Left cardiac atrium (tissue), 4 donors: Measurements from ENCODE around the gene HCRTR1. TPM values are rescaled to one million over a fixed set of nuclear protein-coding genes. Genes with fewer than 3 reads are reported as not detected.

ENCODE experiments used
- ATAC-seq, 2 donors: fragments of 200-7000 bp; cut with Tn5 transposase; one replicate each; pipeline ENCODE4 v1.9.1; 2020; ENCODE audit warnings: mild to moderate bottlenecking in 2 of 2, moderate library complexity in 2 of 2
- DNase-seq: peaks from one replicate; pipeline ENCODE4 v3.0.0-alpha.2; 2020
- intact Hi-C, 2 donors: fragments of 100-400 bp; cut with DNase I; formaldehyde crosslinking; loops; one replicate each; pipeline versions ENCODE4 v1.14.1 to v1.15.1; 2022 to 2023
- total RNA-seq, 2 donors: library from RNA; stranded (reverse); fragmentation: NEBNext Ultra II Directional; extraction: Animal tissue kit (Norgen Biotek cat#: 25700); gene quantifications; one replicate each; pipeline ENCODE4 v1.2.1, GENCODE V29; 2021
- donor health status: DM: no; HTN: yes; CAD: no.
- donor health status: DM: no; HTN: yes; CAD: no; lungs with severe emphysema.
- donor health status: DM: yes; HTN: yes; CAD: no.
- donor health status: Dilated cardiomyopathy.

HCRTR1 gene
- total RNA-seq, 2 donors from 2014 or later: 0.42 to 0.44 TPM

DNA sequence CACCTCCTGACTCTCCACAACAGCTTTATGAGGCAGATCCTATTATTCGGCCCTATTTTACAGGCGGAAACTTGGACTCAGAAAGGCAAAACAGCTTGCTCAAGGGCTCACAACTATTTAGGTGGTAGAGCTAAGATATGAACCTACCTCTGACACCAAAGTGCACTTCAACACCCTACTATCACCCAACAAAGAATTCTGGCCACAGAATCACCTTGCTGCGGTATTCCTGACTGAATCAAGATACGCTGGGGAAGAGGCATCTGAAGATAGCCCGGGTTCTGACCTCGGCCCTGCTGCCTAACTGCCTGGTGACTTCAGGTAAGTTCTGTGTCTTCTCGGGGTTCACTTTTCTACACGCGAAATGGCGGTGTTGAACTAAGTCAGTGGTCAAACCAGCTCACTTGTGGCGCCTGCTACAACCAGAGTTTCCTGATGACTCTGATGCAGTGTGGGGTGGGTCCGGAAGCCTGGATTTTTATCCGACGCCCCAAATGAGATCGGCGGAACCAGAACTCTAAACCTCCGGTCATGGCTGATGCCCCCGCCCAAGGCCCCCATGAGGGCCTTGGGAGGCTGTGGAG is 26.6 kb downstream of the HCRTR1 start:
- intact Hi-C loops: no loop called here
- ATAC-seq (no peak), DNase-seq (no peak)

DNA sequence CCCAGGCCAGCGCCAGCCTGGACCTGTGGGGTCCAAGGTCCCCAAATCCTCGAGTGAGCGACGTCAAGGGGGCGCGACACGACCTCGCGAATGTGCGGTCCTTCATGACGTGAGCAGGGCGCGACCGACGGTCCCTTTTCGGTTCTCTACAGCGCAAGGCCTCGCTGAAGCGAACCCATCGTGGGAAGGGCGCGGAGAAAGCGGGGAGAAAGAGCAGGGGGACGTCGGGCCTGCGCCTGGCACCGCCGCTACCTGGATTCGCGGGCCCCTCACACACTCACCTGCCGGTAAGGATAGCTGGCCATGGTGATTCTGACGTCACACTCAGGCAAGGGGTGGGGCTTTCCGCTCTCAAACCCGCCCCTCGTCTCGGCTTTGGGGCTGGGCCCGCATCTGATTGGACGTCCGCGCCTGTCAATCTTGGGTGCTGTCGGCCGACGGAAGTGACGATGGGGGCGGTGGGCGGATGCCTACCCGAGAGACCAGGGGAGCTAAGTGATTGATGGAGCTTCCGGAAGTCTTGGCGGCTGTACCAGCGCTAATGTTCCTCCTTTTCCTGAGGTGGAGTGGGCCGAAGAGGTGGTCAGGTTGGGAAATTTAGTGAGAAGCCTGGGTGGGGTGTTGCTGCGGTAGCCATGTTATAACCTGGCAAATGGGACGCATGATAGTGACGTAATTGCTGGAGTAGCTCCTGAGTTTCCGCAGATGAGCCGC is 27.2 kb downstream of the HCRTR1 start, which contains the start of gene PEF1:
Gene PEF1 (minus strand): TSS at position 317 of the 714 bp plus-strand sequence. CDS start 12 bp downstream, at position 305.
- ATAC-seq (peak; percentile 97), DNase-seq (peak; percentile 99)
- intact Hi-C loops: no loop called here

DNA sequence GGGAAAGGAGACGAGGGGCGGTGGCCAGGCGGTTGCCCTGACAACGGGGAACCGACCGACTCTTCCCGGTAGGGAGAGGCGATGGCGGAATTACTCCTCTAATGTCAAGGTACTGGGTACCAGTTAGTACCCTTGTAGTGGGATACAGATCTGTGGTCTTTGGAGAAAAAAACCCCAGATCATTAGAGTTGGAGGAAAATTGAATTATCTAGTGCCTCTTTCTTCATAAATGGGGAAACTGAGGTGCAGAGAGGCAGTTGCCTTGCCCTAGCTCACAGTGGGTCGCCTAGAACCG is 27.7 kb downstream of the HCRTR1 start:
- no peak for DNase-seq
- intact Hi-C loops: no loop called here
- ATAC-seq: no peak

DNA sequence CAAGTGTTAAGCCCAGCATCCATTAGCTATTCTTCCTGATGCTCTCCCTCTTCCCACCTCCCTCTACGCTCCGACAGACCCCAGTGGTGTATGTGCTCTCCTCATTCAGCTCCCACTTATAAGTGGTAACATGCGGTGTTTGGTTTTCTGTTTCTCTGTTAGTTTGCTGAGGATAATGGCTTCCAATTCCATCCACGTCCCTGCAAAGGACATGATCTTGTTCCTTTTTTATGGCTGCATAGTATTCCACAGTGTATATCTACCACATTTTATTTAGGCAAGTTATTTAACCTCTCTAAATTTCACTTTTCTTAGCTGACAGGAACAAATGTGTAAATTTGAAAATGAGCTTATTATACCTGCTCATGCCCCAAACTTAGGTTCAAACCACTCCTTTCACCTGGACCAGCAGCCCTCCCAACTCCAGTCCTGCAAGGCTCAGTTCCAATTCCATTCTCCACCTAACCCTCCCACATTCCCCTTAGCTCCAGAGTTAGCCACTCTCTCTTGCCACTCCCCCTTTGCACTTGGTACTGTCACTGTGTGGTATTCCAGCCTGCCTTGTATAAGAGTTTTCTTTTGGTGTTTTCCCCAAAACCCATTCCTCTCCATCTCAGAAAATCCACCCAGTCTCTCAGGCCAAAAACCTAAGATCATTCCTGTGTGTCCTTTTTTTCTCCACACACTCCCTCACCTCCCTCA is 28.9 kb downstream of the HCRTR1 start:
- ATAC-seq (no peak), DNase-seq (no peak)
- intact Hi-C loops: no loop called here

DNA sequence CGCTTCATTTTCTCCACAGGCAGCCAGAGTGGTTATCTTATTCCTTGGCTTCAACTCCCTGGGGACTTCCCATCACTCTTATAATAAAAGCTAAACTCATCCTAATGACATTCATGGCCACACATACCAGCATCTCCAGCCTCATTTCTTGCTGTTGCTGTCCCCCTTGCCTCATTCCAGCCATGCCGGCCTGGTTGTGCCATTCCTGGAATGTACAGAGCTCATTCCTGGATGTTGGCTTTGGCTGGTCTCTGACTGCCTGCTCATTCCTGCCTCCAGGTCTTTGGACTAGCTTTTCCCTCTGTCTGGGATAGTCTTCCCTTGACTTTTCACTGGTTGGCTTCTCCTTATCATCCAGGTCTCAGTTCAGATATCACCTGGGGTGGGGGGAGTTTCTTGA is 29.6 kb downstream of the HCRTR1 start:
- no peak for ATAC-seq
- no peak for DNase-seq
- intact Hi-C loops: no loop called here

DNA sequence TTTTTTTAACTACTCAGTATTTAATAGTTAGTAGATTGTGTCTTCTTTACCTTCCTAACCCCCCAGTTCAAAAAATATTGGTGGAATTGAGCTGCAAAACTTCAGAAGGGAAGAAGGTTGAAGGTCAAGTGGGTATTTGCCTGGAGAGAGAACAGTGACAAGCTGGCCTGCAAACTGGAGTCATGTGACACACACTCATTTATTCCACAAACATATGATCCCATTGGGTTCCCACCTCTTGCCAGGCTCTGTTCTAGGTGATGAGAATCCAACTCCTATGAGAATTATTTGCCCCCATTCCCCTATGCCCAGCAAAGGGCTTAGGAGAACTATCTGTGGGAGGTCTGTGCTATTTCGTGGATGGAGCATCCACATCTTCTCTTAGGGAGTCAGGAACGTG is 30.7 kb downstream of the HCRTR1 start:
- intact Hi-C loops: no loop called here
- ATAC-seq: no peak
- no peak for DNase-seq

DNA sequence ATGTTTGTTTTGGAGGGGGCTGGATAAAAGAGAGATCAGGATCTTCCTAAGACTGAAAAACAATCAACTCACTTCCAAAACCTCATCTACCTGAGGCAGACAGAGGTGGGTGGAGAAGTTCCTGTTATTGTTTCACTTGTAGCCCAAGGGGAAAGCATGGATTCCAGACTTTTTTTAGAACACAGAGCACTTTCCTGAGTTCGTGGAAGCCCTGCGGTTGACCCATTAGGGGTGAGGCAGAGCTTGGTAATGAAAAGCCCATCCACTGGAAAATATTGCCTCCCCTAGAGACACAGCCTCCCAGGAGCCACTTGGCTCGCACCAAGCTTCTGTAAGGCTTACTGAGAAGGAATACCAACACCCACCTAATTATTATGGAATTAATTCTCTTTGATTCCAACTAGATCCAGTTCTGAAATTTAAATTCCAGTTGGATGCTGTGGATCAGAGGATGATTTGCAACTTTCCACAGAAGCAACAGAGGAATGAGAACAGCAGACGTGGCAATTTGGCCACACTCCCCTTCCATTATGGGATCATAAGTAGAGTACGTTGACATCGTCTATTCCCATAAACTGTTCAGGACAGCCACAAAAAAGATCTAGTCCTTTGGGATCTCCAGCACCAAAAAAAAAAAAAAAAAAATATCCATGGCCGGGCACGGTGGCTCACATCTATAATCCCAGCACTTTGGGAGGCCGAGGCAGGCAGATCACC is 31.3 kb downstream of the HCRTR1 start:
- no peak for DNase-seq
- no peak for ATAC-seq
- intact Hi-C loops: no loop called here

DNA sequence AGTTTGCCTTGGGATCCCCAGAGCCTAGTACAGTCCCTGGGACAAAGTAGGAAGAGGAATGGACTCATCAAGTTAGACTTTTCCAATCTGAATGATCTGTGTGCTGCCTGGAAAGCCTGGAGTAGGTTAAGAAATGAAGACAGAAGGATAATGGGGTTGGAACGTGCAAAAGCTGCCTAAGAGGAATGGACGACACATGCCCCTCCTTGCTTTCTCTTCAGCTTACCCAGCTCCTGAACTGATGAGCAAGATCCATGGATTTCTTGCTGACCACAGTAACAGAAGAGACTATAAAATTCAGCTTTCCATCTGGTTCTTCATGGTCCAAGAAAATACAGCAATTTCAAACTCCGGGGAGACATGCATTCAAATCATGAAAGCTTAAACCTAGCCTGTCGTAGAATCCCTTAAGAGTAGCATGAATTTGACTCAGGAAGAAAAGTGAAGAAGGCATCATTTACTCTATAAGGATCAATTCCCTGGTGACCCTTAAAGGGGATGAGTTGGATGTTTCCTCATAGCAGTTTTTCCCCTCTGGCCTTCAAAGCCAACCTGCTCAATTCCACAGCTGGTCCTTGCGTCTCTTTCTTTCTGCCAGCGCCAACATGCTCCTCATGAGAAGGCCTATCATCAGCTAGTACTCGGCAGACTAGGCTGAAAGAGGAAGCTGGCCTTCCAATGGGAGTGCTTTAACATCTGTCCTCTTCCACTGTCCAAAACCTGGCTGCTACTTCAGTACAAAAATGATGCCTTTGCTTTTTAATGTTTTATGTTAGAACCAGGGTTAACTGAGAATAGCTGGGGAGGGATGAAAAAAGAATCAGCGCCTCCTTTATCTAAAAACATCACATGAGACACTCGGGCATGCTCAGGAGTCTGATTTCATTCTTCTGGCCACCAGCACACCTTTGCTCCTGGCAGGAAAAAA is 32.9 kb downstream of the HCRTR1 start:
- intact Hi-C loops: no loop called here
- DNase-seq (no peak), ATAC-seq (no peak)

DNA sequence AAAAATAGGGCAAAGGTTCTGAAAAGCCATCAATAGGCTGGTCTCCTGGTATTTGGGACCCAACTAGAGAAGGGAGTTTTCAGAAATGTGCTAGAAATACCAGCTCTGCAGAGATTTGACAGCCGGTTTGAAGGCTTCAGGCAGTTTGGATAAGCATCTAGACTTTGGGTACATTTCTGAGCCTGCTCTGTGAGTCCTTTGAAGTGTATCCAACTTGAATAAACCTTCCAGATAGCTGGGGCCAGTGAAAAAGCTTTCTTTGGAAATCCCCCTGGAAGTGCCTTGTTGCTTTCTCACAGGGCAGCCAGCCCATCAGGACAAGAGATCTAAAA is 33.6 kb downstream of the HCRTR1 start:
- ATAC-seq: no peak
- intact Hi-C loops: no loop called here

DNA sequence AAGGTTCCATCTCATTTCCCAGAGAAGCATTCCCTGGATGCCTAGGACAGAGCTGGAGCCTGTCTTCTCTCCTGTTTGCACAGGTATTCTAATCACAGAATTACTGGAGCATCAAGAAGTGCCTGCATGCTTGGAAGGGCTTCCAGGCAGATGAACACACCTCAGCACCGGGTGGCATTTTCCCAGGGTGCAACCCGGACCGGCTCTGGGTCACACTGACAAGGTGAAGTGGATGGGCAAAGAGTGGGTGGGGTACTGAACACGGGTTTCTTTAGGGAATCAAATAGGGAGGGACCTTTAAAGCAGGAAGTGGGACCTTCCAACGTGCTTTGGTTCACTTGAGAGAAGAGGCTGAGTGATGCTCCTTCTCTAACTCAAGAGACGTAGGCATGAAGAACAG is 34.3 kb downstream of the HCRTR1 start:
- intact Hi-C loops: no loop called here
- ATAC-seq: no peak

More for the DNA sequence above, 33.6 kb downstream of the HCRTR1 start:
- no peak for DNase-seq

DNA sequence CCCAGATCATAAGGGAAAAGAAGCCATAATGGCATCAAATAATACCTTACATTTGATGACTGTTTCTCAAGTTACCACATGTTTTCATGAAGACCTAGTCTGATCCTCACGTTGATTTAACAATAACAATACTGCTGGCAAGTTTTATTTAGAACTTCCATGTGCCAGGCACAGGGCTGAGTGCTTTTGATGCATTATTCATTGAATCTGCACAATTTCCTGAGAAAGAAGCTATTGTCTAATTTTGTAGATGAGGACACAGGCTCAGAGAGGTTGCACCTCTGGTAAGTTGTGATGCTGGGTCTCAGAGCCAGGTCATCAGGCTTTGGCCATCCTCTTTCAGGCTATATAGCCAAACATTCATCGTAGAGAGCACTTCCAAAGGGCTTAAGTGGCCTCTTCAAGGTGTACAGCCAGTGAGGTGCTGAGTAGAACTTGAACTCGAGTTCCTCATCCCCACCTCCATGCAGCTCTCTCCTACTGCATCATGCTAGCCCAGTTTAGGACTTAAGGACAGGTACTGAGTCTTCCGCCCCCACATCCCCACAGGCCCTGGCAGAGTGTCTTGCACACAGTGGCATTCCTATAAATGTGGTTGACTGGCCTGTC is 35.5 kb downstream of the HCRTR1 start:
- intact Hi-C loops: no loop called here
- no peak for ATAC-seq
- no peak for DNase-seq

More for the DNA sequence above, 34.3 kb downstream of the HCRTR1 start:
- no peak for DNase-seq

DNA sequence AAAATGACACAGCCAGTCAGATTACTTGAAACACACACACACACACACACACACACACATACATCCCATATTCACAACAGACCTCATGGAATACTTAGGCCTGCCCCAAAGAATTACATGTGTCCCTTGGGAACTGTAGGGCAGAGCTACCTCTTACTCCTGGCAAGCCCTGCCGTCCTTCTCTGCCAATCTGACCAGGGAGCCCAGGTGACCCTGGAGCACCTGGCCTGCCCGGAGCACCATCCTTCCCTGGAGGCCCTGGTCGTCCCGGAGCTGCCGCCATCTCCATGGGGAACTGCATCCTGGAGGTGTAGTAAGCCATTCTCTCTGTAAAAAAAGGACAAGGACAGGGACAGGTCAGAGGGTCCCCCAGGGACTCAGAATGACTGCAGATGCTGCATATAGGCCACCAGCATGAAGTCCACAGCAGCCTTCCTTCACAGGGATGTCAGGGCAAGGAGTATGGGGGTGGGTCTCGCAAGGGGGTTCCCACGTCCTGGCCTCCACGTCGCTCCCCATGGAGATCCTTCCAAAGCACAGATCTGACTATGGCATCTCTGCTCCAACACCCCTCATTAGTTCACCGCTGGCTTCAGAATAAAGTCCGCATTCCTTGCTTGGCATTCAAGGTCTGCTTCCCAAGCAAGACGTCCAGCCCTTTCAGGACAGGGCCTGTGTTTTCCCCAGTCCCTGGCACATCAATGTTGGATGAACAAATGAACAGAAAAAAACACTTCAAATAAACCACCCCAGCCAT is 36.4 kb downstream of the HCRTR1 start:
- DNase-seq: no peak
- intact Hi-C loops: no loop called here
- no peak for ATAC-seq

DNA sequence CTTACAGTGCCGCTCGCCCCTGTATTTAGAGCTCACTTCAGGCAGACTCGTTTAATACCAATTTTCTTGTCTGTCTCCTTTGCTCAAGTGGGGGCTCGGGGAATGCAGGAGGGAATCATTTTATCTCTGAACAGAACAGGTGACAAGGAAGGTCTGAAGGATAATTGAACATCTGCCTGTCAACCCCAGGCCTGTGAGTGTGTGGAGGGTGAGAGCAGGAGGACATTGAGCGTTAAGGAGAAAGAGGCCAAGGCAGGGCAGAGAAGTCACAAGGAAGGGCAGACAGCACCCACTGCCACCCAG is 36.9 kb downstream of the HCRTR1 start:
- intact Hi-C loops: no loop called here
- ATAC-seq (no peak), DNase-seq (no peak)

DNA sequence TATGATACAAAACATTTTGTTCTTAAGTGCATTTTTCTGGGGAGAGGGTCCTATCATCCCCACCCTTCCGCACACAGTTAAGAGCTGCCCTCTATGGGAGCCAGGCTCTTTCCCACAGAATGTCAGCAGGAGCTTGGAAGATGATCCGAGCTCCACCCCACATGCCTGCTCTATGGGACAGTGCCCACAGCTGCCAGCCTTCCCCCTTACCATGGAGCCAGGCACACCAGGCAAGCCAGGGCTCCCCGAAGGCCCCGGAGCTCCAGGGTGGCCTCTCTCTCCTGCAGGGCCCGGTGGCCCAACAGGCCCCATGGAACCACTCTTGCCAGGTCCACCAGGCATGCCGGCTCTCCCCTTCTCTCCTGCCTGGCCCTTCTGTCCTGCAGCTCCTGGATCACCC is 37.6 kb downstream of the HCRTR1 start:
- DNase-seq (no peak), ATAC-seq (no peak)
- intact Hi-C loops: no loop called here

DNA sequence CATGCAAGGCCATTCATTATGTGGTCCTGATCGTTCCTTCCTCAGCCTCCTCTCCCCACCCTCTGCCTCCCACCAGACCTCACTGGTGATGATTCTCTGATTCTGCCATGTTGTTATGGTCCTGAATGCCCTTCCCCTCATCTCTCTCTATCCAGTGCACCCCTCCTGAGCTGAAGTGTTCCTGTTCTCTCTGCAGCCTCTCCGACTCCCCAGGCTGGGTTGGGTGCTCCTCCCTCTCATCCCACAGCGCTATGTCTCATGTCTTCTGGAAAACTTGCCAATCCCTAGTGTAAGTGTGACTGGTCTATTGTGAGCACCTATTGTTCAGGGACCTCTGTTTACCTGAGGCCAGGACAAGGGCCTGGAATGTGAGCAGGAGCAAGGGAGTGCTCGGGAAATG is 38.3 kb downstream of the HCRTR1 start:
- intact Hi-C loops: no loop called here
- no peak for ATAC-seq
- DNase-seq: no peak

DNA sequence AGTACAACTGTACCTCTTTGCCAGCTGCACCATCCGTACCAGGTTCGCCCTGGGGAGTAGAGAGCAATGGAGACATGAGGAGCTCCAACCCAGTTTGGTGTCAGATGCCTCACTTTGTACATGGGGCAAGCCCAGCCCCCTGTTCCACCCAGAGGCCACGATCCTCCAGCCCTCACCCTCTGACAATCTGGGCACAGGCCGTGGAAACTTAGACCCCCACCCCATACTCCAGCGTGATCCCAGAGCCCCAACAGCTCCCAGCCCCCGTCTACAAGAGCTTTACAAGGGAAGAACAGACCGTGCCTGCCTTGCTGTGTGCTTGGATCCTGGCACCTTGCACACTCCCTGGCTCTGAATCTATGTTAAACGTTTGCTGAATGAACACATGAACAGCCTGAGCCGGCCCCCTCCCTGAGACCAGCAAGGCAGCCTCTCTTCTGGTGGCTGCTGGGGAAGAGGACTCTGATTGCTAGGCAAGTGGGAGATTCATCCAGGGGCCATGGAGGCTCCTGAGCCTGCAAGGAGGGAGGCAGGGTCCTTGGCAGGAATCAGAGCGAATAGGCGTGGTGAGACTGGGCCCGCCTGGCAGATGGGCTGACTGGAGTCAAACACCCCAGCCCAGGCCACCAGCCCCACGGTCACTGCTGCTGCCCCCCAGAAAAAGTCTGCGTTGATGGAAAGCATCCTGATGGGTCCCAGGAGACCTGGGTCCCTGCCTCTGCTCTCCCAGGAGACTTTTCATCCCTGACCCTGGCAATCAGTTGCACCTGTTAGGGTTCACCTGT is 39.7 kb downstream of the HCRTR1 start:
- intact Hi-C loops: no loop called here
- ATAC-seq (no peak), DNase-seq (no peak)

DNA sequence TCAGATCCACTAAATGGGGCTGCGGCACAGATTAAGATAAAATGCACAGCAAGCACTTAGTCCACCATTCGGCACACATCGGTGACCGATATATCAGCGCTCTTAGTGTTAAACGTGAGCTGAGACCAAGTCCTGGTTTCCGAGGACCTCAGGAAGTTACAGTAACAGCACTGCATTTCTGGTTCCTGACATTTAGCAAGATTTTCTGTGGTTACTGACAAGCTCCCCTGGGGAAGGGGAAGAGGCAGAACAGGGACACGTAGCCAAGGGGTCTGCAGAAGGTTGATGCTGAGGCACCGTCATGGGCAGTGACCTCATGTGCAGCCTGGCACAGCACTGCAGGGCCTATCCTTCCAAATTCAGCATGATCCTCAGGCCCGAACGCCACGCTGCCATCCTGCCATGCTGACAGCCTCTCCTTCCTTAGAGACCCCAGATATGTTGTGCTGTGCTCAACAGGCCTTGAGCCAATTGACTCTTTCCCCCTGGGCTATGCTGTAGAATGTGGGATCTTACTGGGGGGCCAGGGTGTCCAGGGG is 40.6 kb downstream of the HCRTR1 start:
- ATAC-seq (no peak), DNase-seq (no peak)
- intact Hi-C loops: no loop called here
